ENCODE results near the gene MICAL3. TPM values are rescaled to one million over a fixed set of nuclear protein-coding genes. Genes with fewer than 3 reads are reported as not detected.
A peak's percentile ranks its signal among the peaks of the same experiment; 100 is the strongest.

The MICAL3 gene
- total and polyA plus RNA-seq, 4 donors = 4.4 to 30.7 (median 15.4) TPM

- DNase-seq (no peak), ATAC-seq (ENCODE audit: insufficient read depth, low FRiP score) (no peak)
- 95 to 96% methylated on average over 7 of the region's 7 CpGs for WGBS, 2 donors
- Histone ChIP-seq H3K9ac (ENCODE audit: insufficient read depth in 1 of 2, low read length in 2 of 2) (no peak overlapping the region), H3K4me3 (no peak overlapping the region), H3K4me1 (ENCODE audit: control insufficient read depth in 5 of 5, insufficient read depth in 5 of 5, low read length in 5 of 5) (peaks cover 14 to 42% (median 20%) of the 10 kb centered on the region in 5 donors), H3K36me3 (ENCODE audit: control insufficient read depth in 4 of 4, insufficient read depth in 4 of 4, low read length in 4 of 4) (no peaks in the 10 kb centered on the region), H3K9me3 (ENCODE audit: control insufficient read depth in 4 of 4, insufficient read depth in 3 of 4, low read length in 3 of 4) (no peaks in the 10 kb centered on the region), H3K27ac (ENCODE audit: low read depth in 1 of 2, low read length in 1 of 2) (peak overlapping the region in 1 of 2 donors; percentile 93), H3K27me3 (ENCODE audit: control insufficient read depth in 3 of 3, insufficient read depth in 3 of 3, low read length in 2 of 3) (peaks cover 0 to 3% (median 0%) of the 10 kb centered on the region in 3 donors)
- no peak for TF ChIP-seq CTCF (IDR thresholded peaks at IDR 0.05; ENCODE audit: control extremely low read depth, extremely low read depth)
These were observed 108.7 kb downstream of the MICAL3 start for GRCh38 chr22:17915676-17916075.

DNA sequence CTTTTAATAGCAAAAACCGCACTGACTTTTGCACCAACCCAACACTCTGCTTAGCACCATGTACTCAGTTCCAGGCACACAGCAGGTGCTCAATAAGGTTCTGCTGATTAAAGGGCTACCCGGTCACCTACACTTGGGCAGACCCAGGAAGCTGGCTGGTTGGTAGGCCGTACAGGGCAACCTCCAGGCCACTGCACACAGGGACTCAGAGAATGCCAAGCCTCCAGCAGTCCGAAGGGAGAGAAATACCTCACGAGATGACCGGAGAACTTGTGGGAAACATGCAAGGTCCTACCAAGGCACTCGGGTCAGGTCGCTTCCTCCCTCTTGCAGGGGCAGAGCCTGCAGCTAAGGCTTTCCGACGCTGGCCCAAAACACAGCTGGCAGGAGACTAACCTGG, 109.2 kb downstream of the MICAL3 start:
- ATAC-seq (ENCODE audit: insufficient read depth, low FRiP score) = no peak
- peaks cover 16 to 42% (median 20%) of the 10 kb centered on the region in 5 donors for H3K4me1 ChIP-seq (ENCODE audit: control insufficient read depth in 5 of 5, insufficient read depth in 5 of 5, low read length in 5 of 5)
- WGBS, 2 donors = 93 to 98% methylated on average over 10 of the region's 10 CpGs

GRCh38 chr22:17914474-17914873, 109.9 kb downstream of the MICAL3 start:
- ATAC-seq (ENCODE audit: insufficient read depth, low FRiP score) (no peak), DNase-seq (peak in 1 of 3 donors; percentile 24)
- H3K9me3 ChIP-seq (ENCODE audit: control insufficient read depth in 4 of 4, insufficient read depth in 3 of 4, low read length in 3 of 4) = no peaks in the 10 kb centered on the region
- TF ChIP-seq CTCF (IDR thresholded peaks at IDR 0.05; ENCODE audit: control extremely low read depth, extremely low read depth) = no peak
- H3K4me3 ChIP-seq = no peak overlapping the region
- peaks cover 0 to 3% (median 0%) of the 10 kb centered on the region in 3 donors for H3K27me3 ChIP-seq (ENCODE audit: control insufficient read depth in 3 of 3, insufficient read depth in 3 of 3, low read length in 2 of 3)
- no peaks in the 10 kb centered on the region for H3K36me3 ChIP-seq (ENCODE audit: control insufficient read depth in 4 of 4, insufficient read depth in 4 of 4, low read length in 4 of 4)
- no peak overlapping the region for H3K9ac ChIP-seq (ENCODE audit: insufficient read depth in 1 of 2, low read length in 2 of 2)
- 79 to 84% methylated on average over 3 of the region's 3 CpGs for WGBS, 2 donors
- peak overlapping the region in 1 of 2 donors; percentile 93 for H3K27ac ChIP-seq (ENCODE audit: low read depth in 1 of 2, low read length in 1 of 2)
- peaks cover 13 to 42% (median 16%) of the 10 kb centered on the region in 5 donors for H3K4me1 ChIP-seq (ENCODE audit: control insufficient read depth in 5 of 5, insufficient read depth in 5 of 5, low read length in 5 of 5)

More for the DNA sequence above, 109.2 kb downstream of the MICAL3 start:
- Histone ChIP-seq H3K27me3 (ENCODE audit: control insufficient read depth in 3 of 3, insufficient read depth in 3 of 3, low read length in 2 of 3) (peaks cover 0 to 3% (median 0%) of the 10 kb centered on the region in 3 donors), H3K36me3 (ENCODE audit: control insufficient read depth in 4 of 4, insufficient read depth in 4 of 4, low read length in 4 of 4) (no peaks in the 10 kb centered on the region), H3K4me3 (no peak overlapping the region), H3K27ac (ENCODE audit: low read depth in 1 of 2, low read length in 1 of 2) (peak overlapping the region in 1 of 2 donors; percentile 93), H3K9ac (ENCODE audit: insufficient read depth in 1 of 2, low read length in 2 of 2) (no peak overlapping the region), H3K9me3 (ENCODE audit: control insufficient read depth in 4 of 4, insufficient read depth in 3 of 4, low read length in 3 of 4) (no peaks in the 10 kb centered on the region)
- no peak for DNase-seq
- TF ChIP-seq CTCF (IDR thresholded peaks at IDR 0.05; ENCODE audit: control extremely low read depth, extremely low read depth) = no peak
